Measurements from ENCODE around the gene HS6ST1. TPM values are rescaled to one million over a fixed set of nuclear protein-coding genes. Genes with fewer than 3 reads are reported as not detected.

Gene HS6ST1
- total RNA-seq, 4 donors from 2014 or later, result 44.6 to 63.3 (median 53.5) TPM

DNA sequence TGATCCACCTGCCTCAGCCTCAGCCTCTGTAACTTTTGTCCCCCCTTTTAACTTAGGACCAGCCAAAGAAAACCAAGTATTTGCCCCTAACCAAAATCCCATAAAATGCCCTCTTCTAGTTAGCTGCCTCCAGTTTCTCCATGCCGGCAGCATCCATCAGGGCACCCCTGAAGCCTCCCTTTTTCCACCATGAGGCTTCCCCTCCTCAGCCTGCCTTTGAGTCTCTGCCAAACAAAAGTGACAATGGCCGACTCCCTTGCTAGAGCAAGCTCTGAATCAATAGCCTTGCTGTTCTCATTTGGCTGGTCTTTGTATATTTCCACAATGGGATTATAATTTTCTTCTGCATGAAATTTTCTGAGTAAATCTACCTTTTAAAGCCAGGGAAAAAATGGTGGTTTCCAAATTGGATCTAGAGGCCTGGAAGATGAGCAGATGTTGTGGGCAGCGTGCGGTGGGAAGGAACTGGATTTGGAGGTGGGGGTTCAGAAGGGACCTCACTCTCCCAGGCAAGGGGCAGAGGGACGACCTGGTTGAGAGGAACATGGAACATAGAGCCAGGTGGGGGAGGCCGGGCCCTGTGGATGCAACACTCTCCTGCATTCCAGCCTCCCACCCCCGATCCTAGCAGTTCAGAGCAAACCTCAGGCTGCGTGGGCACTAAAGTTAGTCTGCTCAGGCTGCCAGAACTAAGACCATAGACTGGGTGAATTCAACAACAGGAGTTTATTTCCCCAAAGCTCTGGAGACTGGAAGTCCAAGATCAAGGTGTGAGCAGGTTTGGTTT, 80.6 kb downstream of the HS6ST1 start:
- intact Hi-C loops (cut with DNase I; ENCODE audit: low total_unique reads), result no loop called here
- H3K27me3 ChIP-seq, result no peaks in the 10 kb centered on the region
- no peak overlapping the region for H3K4me3 ChIP-seq
- ATAC-seq, result no peak
- DNase-seq, result no peak
- H3K4me1 ChIP-seq, result peaks cover 6 to 8% of the 10 kb centered on the region in 2 donors
- H3K27ac ChIP-seq, result no peak overlapping the region
- in situ Hi-C loops (cut with MboI; ENCODE audit: low sequenced_read_pairs in 4 of 4), result loop anchor here in 2 of 4 donors (5.0 to 10.0 kb wide), 2 partner anchors 53 to 66 kb away; no protein-coding TSS in a partner anchor
- no peaks in the 10 kb centered on the region for H3K9me3 ChIP-seq
- TF ChIP-seq CTCF (IDR thresholded peaks at IDR 0.05 in 4 of 5, conservative IDR thresholded peaks at IDR 0.05 in 1 of 5) (no peak), POLR2A (IDR thresholded peaks at IDR 0.05) (no peak)
- H3K36me3 ChIP-seq, result no peaks in the 10 kb centered on the region

- in situ Hi-C loops (cut with MboI; ENCODE audit: low sequenced_read_pairs in 4 of 4), result loop anchor here in 2 of 4 donors (5.0 to 10.0 kb wide), 2 partner anchors 52 to 65 kb away; no protein-coding TSS in a partner anchor
- TF ChIP-seq POLR2A (IDR thresholded peaks at IDR 0.05) (no peak), CTCF (IDR thresholded peaks at IDR 0.05 in 4 of 5, conservative IDR thresholded peaks at IDR 0.05 in 1 of 5) (no peak)
- Histone ChIP-seq H3K4me3 (no peak overlapping the region), H3K27me3 (no peaks in the 10 kb centered on the region), H3K36me3 (no peaks in the 10 kb centered on the region), H3K27ac (no peak overlapping the region), H3K9me3 (no peaks in the 10 kb centered on the region), H3K4me1 (peaks cover 8 to 10% of the 10 kb centered on the region in 2 donors)
- ATAC-seq, result no peak
- intact Hi-C loops (cut with DNase I; ENCODE audit: low total_unique reads), result no loop called here
- no peak for DNase-seq
Observed at GRCh38 chr2:128237081-128237534, 81.6 kb downstream of the HS6ST1 start.

GRCh38 chr2:128236491-128237035, 82.1 kb downstream of the HS6ST1 start:
- ATAC-seq (no peak), DNase-seq (no peak)
- H3K9me3 ChIP-seq, result no peaks in the 10 kb centered on the region
- H3K27me3 ChIP-seq, result no peaks in the 10 kb centered on the region
- no peak for TF ChIP-seq POLR2A (IDR thresholded peaks at IDR 0.05)
- TF ChIP-seq CTCF (IDR thresholded peaks at IDR 0.05 in 4 of 5, conservative IDR thresholded peaks at IDR 0.05 in 1 of 5), result no peak
- intact Hi-C loops (cut with DNase I; ENCODE audit: low total_unique reads) (no loop called here), in situ Hi-C loops (cut with MboI; ENCODE audit: low sequenced_read_pairs in 4 of 4) (loop anchor here in 2 of 4 donors (5.0 to 10.0 kb wide), 2 partner anchors 52 to 64 kb away; no protein-coding TSS in a partner anchor)
- no peak overlapping the region for H3K27ac ChIP-seq
- H3K4me1 ChIP-seq, result peaks cover 8 to 10% of the 10 kb centered on the region in 2 donors
- H3K36me3 ChIP-seq, result no peaks in the 10 kb centered on the region
- H3K4me3 ChIP-seq, result no peak overlapping the region

- in situ Hi-C loops (cut with MboI; ENCODE audit: low sequenced_read_pairs in 4 of 4), result loop anchor here in 2 of 4 donors (5.0 to 10.0 kb wide), 2 partner anchors 51 to 63 kb away; no protein-coding TSS in a partner anchor
- Histone ChIP-seq H3K36me3 (no peaks in the 10 kb centered on the region), H3K9me3 (no peaks in the 10 kb centered on the region), H3K4me1 (peaks cover 8 to 10% of the 10 kb centered on the region in 2 donors), H3K4me3 (no peak overlapping the region), H3K27me3 (no peaks in the 10 kb centered on the region), H3K27ac (no peak overlapping the region)
- intact Hi-C loops (cut with DNase I; ENCODE audit: low total_unique reads), result no loop called here
- ATAC-seq (no peak), DNase-seq (no peak)
- TF ChIP-seq CTCF (IDR thresholded peaks at IDR 0.05 in 4 of 5, conservative IDR thresholded peaks at IDR 0.05 in 1 of 5) (no peak), POLR2A (IDR thresholded peaks at IDR 0.05) (no peak)
Observed at GRCh38 chr2:128235581-128235980, 83.1 kb downstream of the HS6ST1 start.
